EL (cell line): Measurements from ENCODE around the gene TCEAL5.
"Not testable (repeated sequence)": the region's sequence is repeated elsewhere in the genome, so short reads cannot be mapped to it uniquely, and the experiment has no call there.

Experiments
- DNase-seq: peaks from one replicate; pipeline ENCODE4 v3.0.0-alpha.2; 2016

The TCEAL5 gene, protein sequence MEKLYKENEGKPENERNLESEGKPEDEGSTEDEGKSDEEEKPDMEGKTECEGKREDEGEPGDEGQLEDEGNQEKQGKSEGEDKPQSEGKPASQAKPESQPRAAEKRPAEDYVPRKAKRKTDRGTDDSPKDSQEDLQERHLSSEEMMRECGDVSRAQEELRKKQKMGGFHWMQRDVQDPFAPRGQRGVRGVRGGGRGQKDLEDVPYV

GRCh38 chrX:103276581-103277002 lies at the start of gene TCEAL5:
TCEAL5 (minus strand) TSS chrX:103276750; CDS start chrX:103274563, 2,187 bp downstream.
- no peak for DNase-seq

DNA sequence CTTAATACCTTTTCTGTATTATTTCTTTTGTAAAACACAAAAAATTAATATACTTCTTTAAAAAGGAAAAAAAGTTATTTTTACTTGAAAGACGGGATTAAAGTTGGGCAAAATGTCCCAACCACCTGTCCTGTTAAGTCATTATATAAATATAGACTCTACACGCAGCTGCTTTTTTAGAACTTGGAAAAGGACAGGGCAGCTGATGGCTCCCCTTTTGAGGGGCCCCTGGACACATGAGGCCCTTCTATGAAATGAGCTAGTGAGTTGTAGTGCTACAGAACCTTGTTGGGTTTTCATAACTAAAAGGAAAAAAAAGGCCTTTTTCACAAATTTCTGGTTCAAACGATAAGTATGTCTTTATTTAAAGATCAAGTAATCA lies 34.8 kb upstream of the TCEAL5 start:
- DNase-seq = no peak

GRCh38 chrX:103310555-103311398 lies 34.2 kb upstream of the TCEAL5 start, which contains the start of gene BEX2:
BEX2 (minus strand) TSS chrX:103310990; CDS start chrX:103309976, 1,014 bp downstream.
- DNase-seq = peak; percentile 39

- no peak for DNase-seq
These were observed 33.5 kb upstream of the TCEAL5 start for GRCh38 chrX:103309860-103310554.

- DNase-seq = not testable (repeated sequence)
These were observed 29.1 kb upstream of the TCEAL5 start for GRCh38 chrX:103305666-103306065.

GRCh38 chrX:103304705-103305104 lies 28.2 kb upstream of the TCEAL5 start:
- DNase-seq = no peak

- no peak for DNase-seq
These were observed 16.6 kb upstream of the TCEAL5 start for GRCh38 chrX:103293118-103293517.

GRCh38 chrX:103279624-103280023 lies 3.1 kb upstream of the TCEAL5 start:
- DNase-seq = no peak

DNA sequence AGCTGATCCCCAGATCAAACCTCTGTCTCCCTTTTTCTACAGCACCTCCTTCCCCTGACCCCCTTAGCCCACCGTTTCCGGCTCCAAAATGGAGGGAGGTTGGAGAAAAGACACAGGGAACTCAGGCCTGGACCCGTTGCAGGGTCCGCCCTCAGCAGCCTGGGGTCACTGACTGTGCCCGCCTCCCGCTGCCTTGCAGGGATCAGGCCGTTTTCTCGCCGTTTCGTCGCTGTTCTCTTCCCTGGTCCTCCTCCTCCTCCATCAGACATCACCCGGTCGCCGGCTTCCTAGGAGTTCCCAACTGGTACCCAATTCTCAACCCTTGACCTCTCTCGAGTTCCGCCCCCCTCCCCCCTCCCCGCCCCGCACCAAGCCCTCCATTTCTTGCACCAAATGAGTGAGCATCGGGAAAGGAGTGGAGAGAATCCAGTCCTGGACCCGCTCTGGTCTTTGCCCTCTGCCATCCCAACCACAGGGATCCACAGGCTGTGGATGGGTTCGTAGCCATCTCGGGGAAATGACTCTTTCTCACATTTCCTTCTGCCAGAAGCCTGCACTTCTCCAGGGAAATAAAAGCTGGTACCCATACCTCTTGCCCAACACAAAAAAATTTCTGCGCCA lies 493 bp downstream of the TCEAL5 start:
- no peak for DNase-seq

DNA sequence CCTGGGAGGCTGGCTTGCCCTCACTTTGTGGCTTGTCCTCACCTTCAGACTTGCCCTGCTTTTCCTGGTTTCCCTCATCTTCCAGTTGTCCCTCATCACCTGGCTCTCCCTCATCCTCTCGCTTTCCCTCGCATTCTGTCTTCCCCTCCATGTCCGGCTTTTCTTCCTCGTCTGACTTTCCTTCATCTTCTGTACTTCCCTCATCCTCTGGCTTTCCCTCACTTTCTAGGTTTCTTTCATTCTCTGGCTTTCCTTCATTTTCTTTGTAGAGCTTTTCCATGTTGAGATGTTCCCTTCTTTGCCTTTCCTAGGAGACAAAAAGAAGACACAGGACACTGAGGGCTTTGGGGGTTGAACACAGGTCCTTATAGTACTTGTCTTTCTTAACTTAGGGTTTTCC lies 2.3 kb downstream of the TCEAL5 start:
- DNase-seq = no peak

DNA sequence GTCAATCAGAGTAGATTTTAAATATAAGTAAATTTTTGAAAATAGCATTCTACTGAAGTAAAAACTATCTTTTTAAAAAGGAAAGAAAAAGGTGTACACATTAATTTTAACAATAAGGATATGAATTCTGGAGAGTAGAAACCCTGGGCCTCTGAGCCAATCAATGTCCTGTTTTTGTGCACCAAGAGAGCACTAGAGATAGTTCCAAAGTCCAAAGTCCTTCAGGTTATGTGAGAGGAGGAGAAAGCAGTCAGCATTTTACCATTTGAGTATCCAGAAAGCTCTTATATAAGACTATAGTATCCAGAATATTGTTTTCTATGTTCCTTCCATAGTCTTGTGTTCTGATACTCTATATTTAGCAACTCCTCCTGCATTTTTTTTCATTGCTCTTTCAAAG lies 18.3 kb downstream of the TCEAL5 start:
- no peak for DNase-seq

- no peak for DNase-seq
These were observed 19.9 kb downstream of the TCEAL5 start for GRCh38 chrX:103256651-103257050.

DNA sequence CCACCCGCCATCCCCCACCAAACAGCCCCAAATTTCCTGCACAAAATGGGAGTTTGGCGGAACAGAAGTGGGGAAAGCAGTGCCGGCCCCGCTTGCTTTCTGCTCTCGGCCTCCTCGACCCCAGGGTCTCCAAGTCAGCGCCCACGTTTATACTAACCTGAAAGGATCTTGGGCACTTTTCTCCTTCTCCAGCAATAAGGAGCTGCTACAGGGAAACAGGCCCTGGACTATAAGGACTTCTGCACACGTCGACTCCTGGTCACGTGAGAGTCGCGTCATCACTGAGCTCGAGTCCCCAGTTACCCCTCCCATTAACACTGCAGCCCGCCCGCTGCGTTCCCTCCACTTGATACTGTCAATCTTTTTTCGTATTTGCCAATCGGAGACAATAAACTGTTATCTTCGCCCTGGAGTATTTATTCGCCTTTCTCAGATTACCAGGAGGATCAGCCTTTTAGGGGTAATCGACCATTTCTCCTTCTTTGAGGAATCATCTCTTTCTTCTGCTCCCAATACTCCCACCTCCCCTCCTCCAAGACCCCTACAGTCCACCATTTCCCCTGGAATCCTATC lies 21.5 kb downstream of the TCEAL5 start, which contains the start of gene TCEAL8:
Gene TCEAL8 (minus strand): TSS at position 235 of the 573 bp plus-strand sequence. CDS start 1,176 bp downstream, outside the sequence.
- DNase-seq = peak; percentile 77

GRCh38 chrX:103254171-103254824 lies 22.3 kb downstream of the TCEAL5 start:
- peak; percentile 35 for DNase-seq

GRCh38 chrX:103253608-103254007 lies 22.9 kb downstream of the TCEAL5 start:
- peak; percentile 4 for DNase-seq

DNA sequence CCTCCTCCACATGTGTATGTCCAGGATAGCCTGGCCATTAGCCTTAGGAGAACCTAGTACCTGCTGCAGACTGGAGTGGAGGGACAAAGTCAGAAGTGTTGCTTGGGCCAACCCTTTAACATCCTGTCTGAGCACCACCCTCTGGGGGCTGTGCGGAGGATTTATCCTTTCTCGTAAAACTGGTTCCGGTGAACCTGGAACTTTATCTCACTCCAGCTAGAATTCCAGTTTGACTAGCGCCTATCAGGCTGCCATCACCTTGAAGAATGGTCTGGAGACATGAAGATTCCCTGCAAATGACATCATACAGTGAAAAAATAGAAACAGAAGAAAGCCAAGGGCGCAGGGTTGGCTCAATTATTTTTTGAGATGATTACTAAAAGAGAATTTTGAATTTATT lies 25.6 kb downstream of the TCEAL5 start:
- DNase-seq = no peak

- DNase-seq = no peak
These were observed 26.7 kb downstream of the TCEAL5 start for GRCh38 chrX:103249805-103250204.

- DNase-seq = peak; percentile 16
These were observed 28.0 kb downstream of the TCEAL5 start for GRCh38 chrX:103248553-103248952.

- no peak for DNase-seq
These were observed 36.4 kb downstream of the TCEAL5 start for GRCh38 chrX:103240155-103240554.

- DNase-seq = no peak
These were observed 40.3 kb downstream of the TCEAL5 start for GRCh38 chrX:103236296-103236695.

- not testable (repeated sequence) for DNase-seq
These were observed 40.9 kb downstream of the TCEAL5 start for GRCh38 chrX:103235608-103236007.

DNA sequence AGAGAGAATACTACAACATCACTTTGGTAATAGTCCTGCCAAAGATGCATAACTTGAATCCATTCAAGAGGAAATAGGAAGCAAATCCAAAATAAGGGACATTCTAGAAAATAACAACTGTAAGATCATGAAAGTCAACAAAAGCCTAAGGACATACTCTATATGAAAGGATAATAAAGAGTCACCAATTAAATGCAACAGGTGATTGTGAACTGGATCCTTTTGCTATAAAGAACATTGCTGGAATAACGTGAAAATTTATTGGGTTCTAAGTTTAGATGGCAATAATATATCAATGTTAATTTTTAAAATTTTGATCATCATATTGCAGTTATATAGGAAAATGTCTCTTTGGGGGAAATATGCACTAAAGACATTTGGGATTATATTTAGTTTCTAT lies 41.7 kb downstream of the TCEAL5 start:
- DNase-seq = no peak
